Psoas muscle (tissue), 8 donors: ENCODE results near the gene PDE8B. TPM values are rescaled to one million over a fixed set of nuclear protein-coding genes. Genes with fewer than 3 reads are reported as not detected.
A peak's percentile ranks its signal among the peaks of the same experiment; 100 is the strongest.

ENCODE experiments used
- ATAC-seq, 4 donors: fragments of 200-7000 bp; cut with Tn5 transposase; one replicate each; pipeline ENCODE4 v1.9.1; 2020; ENCODE audit warnings: moderate library complexity in 3 of 4, mild to moderate bottlenecking in 2 of 4
- DNase-seq, 2 donors: peaks; one replicate each; pipeline ENCODE4 v3.0.0-alpha.2; 2020
- H3K27ac ChIP-seq: fragments of 200-600 bp; one replicate; pipeline ENCODE4 v1.8.0; 2022
- H3K27me3 ChIP-seq, 3 donors: fragments of 200-600 bp in 1 of 3; one replicate each; pipeline versions ENCODE4 v1.6.1 to v1.8.0; 2013 to 2022; ENCODE audit warnings: low read length in 2 of 3, mild to moderate bottlenecking in 2 of 3, moderate library complexity in 1 of 3; ENCODE audit not compliant: insufficient read depth in 3 of 3
- H3K36me3 ChIP-seq, 2 donors: fragments of 200-600 bp in 1 of 2; one replicate each; pipeline versions ENCODE4 v1.6.1 to v1.8.0; 2013 to 2022; ENCODE audit warnings: low read depth in 1 of 2, mild to moderate bottlenecking in 1 of 2, moderate library complexity in 1 of 2; ENCODE audit not compliant: insufficient read depth in 1 of 2
- H3K4me1 ChIP-seq: fragments of 200-600 bp; one replicate; pipeline ENCODE4 v1.8.0; 2022
- H3K4me3 ChIP-seq: fragments of 200-600 bp; one replicate; pipeline ENCODE4 v1.8.0; 2022; ENCODE audit warnings: mild to moderate bottlenecking
- H3K9me3 ChIP-seq: fragments of 200-600 bp; one replicate; pipeline ENCODE4 v1.8.0; 2022
- WGBS, 3 donors: extraction: QIAGEN DNeasy Blood & Tissue Kit; methylation state at CpG; one replicate each; pipeline versions ENCODE4 v1.1.6 to v1.1.7; 2013; 5-methylcytosine and 5-hydroxymethylcytosine counted together
- intact Hi-C, 2 donors: fragments of 100-400 bp; cut with DNase I; formaldehyde crosslinking; loops; one replicate each; pipeline versions ENCODE4 v1.11.0 to v1.14.2; 2022
- polyA plus RNA-seq, 3 donors: library from polyadenylated mRNA; stranded (reverse); fragments of 200-250 nt; gene quantifications; one replicate each; pipeline ENCODE4 v1.2.3, GENCODE V29; 2013
- total RNA-seq, 4 donors: library from RNA; stranded (reverse); fragmentation: NEBNext Ultra II Directional in 2 of 4; extraction: Animal tissue kit (Norgen Biotek cat#: 25700) in 2 of 4; gene quantifications; one replicate each; pipeline versions ENCODE4 v1.2.1 to v1.2.4, GENCODE V29; 2021 to 2023
- TF ChIP-seq, protein P1 (sequence below): fragments of 200-600 bp; IDR thresholded peaks from one replicate; pipeline ENCODE4 v1.8.0; 2022; ENCODE audit warnings: antibody characterized with exemption
- donor health status: healthy with polysubstance abuse.
- donor health status: DM: no; HTN: no; CAD: no; lungs with moderate emphysema.
- donor health status: Bipolar disorder and iron deficiency.
- donor health status: healthy.
- donor health status: DM: yes; HTN: yes; CAD: no.
- donor health status: DM: no; HTN: no; CAD: no.
- donor health status: DM: no; HTN: no; CAD: no.
- donor health status: DM: yes; HTN: yes; CAD: no.

PDE8B gene
- total and polyA plus RNA-seq, 7 donors, result 0.12 to 2.9 (median 0.46) TPM

DNA sequence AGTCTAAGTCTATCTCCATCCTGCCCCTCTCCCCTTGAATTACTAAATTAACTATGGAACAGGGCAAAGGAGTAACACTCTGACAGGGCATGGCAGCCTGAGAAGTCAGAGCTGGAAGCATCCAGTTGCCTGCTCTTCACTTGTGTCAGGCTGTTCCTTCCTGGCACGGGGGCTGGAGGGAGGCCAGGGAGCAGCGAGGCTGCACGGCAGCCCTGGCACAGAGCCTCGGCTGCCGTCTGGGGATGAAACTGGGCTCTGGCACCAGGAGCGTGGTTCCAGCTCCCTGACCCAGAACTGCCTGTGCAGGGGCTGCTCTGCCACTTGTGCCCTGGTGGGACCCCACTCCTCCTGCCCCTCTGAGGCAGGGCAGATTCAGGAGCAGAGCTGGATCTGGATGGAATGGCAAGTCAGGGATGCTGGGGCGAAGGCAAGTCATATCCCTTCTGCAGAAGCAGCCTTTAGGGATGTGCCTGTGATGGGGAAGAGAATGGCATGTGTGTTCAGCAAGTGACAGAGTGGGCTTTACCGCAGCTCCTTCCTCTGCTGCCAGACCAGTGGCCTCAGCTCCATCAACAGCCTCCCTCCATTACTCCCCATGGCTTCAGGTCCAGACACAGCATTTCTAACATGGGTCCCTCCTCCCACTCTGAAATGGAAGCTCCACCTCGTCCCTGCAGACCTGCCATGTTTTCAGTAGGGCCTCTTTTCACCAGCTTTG, 42.2 kb upstream of the PDE8B start:
- ATAC-seq, result peak; percentile 81 to 90 (median 87)

DNA sequence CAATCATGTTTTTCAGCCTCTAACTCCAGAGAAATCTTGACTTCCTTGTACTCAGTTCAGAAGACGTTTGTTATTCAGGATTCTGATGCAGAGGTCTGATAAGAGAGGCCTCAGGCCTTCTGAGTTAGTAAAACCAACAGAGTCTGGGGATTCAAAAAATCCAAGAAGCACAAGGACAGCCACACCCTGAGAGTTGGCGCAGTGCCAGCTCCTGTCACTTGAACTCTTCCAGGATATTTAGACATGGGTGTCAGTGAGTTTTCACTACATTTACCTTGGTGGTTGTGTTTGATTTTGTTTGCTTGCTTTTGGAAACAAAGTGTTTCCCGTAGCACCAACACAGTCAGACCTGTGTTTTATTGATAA, 41.6 kb upstream of the PDE8B start:
- 58 to 73% (median 65%) methylated on average over 3 of the region's 3 CpGs for WGBS, 3 donors
- H3K4me1 ChIP-seq, result peaks cover 9% of the 10 kb centered on the region

More for the DNA sequence above, 42.2 kb upstream of the PDE8B start:
- Histone ChIP-seq H3K9me3 (no peaks in the 10 kb centered on the region), H3K27me3 (no peaks in the 10 kb centered on the region), H3K4me3 (no peak overlapping the region), H3K4me1 (peaks cover 9% of the 10 kb centered on the region), H3K27ac (peak overlapping the region; percentile 55), H3K36me3 (no peaks in the 10 kb centered on the region)
- WGBS, 3 donors, result 10 to 14% (median 12%) methylated on average over 9 of the region's 9 CpGs
- DNase-seq, result peak; percentile 67 to 75
- intact Hi-C loops, result no loop called here
- TF ChIP-seq, protein P1, sequence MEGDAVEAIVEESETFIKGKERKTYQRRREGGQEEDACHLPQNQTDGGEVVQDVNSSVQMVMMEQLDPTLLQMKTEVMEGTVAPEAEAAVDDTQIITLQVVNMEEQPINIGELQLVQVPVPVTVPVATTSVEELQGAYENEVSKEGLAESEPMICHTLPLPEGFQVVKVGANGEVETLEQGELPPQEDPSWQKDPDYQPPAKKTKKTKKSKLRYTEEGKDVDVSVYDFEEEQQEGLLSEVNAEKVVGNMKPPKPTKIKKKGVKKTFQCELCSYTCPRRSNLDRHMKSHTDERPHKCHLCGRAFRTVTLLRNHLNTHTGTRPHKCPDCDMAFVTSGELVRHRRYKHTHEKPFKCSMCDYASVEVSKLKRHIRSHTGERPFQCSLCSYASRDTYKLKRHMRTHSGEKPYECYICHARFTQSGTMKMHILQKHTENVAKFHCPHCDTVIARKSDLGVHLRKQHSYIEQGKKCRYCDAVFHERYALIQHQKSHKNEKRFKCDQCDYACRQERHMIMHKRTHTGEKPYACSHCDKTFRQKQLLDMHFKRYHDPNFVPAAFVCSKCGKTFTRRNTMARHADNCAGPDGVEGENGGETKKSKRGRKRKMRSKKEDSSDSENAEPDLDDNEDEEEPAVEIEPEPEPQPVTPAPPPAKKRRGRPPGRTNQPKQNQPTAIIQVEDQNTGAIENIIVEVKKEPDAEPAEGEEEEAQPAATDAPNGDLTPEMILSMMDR, result no peak

DNA sequence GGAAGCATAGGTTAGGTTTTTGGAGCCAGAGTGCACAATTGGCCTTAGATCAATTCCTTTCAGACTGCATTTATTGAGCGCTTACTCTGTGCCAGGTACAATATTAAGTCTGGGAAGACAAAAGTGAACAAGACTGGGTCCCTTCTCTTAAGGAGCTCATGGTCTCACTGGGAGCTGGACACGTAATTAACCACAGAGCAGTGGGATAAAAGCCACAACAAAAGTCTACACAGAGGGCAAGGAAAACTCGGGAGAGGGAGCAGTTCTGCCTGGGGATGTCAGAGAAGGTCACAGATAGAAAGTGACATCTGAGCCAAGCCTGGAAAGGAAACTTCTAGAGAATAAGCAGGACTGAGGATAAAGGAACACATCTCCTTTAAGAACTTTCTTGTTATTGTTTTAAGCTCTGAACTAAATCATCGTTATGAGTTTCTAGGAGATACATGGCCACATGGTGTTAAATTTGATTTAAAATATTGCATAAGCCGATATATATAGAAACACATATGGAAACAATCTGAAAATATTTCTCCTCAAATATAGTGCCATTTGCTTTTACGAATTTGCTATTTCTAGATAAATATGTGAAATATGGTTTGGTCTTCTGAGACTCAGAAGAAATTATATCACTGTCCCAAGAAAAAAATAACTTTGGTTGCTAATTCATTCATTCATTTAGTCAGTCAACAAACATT, 40.1 kb upstream of the PDE8B start:
- Histone ChIP-seq H3K27ac (no peak overlapping the region), H3K4me3 (no peak overlapping the region), H3K36me3 (no peaks in the 10 kb centered on the region), H3K27me3 (no peaks in the 10 kb centered on the region), H3K9me3 (no peaks in the 10 kb centered on the region), H3K4me1 (peaks cover 9% of the 10 kb centered on the region)
- ATAC-seq (no peak), DNase-seq (no peak)
- intact Hi-C loops, result no loop called here
- TF ChIP-seq, protein P1, result no peak
- 71 to 80% (median 76%) methylated on average over 6 of the region's 6 CpGs for WGBS, 3 donors

More for the DNA sequence above, 41.6 kb upstream of the PDE8B start:
- Histone ChIP-seq H3K27me3 (no peaks in the 10 kb centered on the region), H3K4me3 (no peak overlapping the region), H3K9me3 (no peaks in the 10 kb centered on the region), H3K36me3 (no peaks in the 10 kb centered on the region), H3K27ac (peak overlapping the region; percentile 55)
- intact Hi-C loops, result no loop called here
- peak; percentile 30 to 53 for DNase-seq
- TF ChIP-seq, protein P1, result no peak
- ATAC-seq, result peak in 1 of 4 donors; percentile 31

DNA sequence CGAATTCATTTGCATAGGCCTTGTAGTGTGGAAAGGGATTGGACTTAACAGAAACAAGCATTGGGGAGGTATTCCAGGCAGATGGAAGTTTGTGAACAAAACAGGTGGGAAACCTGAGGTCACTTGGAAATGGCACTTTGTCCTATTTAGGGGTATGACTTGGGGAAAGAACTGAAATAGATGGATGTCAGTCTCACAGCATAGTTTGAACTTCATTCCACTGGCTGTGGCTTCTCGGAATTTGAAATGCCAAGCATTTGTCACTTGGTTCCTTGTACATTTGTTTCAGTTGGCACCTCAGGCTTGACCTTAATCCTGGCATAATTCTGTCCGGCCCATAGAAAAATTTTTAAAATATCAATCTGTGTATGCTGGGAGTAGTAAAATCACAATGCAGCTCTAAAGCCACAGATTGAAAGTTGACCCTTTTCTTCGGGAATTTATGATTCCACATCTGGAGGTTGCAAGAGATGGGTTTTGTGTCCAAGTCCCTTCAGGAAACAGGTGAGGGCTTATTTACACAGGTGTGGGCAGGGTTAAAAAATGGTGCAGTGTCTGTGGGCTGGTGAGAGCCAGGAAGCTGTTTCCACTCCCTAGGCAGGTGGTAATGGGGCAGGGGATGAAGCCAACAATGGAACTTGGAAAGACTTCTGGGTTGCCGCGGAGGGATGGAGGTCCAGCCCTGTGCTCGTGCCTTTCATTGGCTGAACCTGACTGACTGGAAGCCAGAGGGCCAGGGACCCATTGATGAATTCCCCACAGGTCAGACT, 39.2 kb upstream of the PDE8B start:
- DNase-seq (no peak), ATAC-seq (peak in 1 of 4 donors; percentile 24)
- 48 to 57% (median 51%) methylated on average over 7 of the region's 7 CpGs for WGBS, 3 donors
- TF ChIP-seq, protein P1, result no peak
- peaks cover 0 to 2% (median under 1%) of the 10 kb centered on the region in 3 donors for H3K27me3 ChIP-seq
- intact Hi-C loops, result no loop called here
- H3K9me3 ChIP-seq, result no peaks in the 10 kb centered on the region
- no peak overlapping the region for H3K4me3 ChIP-seq
- H3K4me1 ChIP-seq, result peaks cover 9% of the 10 kb centered on the region
- no peak overlapping the region for H3K27ac ChIP-seq
- H3K36me3 ChIP-seq, result no peaks in the 10 kb centered on the region
